KMS-11 (cell line): ENCODE data around the gene TSC22D1.

Experiments
- H2AFZ ChIP-seq: fragments of 200-600 bp; sonication (generic); 2 replicates; pipeline ENCODE4 v1.6.1; 2016; ENCODE audit warnings: antibody characterized with exemption, mixed run types, low read depth
- H3K27ac ChIP-seq: fragments of 200-600 bp; sonication (generic); 2 replicates; pipeline ENCODE4 v1.6.1; 2016; ENCODE audit warnings: mild to moderate bottlenecking, mixed run types
- H3K27me3 ChIP-seq: fragments of 200-600 bp; sonication (generic); 2 replicates; pipeline ENCODE4 v1.6.1; 2017; ENCODE audit warnings: mild to moderate bottlenecking, low read depth, mixed run types, moderate library complexity; ENCODE audit not compliant: insufficient read depth
- H3K36me3 ChIP-seq: fragments of 200-600 bp; sonication (generic); 2 replicates; pipeline ENCODE4 v1.6.1; 2017; ENCODE audit warnings: mild to moderate bottlenecking, mixed run types; ENCODE audit not compliant: insufficient read depth
- H3K4me1 ChIP-seq: fragments of 200-600 bp; sonication (generic); 2 replicates; pipeline ENCODE4 v1.6.1; 2016; ENCODE audit warnings: mild to moderate bottlenecking, low read depth, mixed run types; ENCODE audit not compliant: poor library complexity, severe bottlenecking
- H3K4me2 ChIP-seq: fragments of 200-600 bp; sonication (generic); 2 replicates; pipeline ENCODE4 v1.7.0; 2016; ENCODE audit warnings: mild to moderate bottlenecking, mixed run types
- H3K4me3 ChIP-seq: fragments of 200-600 bp; sonication (generic); IDR thresholded peaks from 2 replicates; pipeline ENCODE4 v1.6.1; 2017; ENCODE audit warnings: low read depth, low read length, mixed read lengths; ENCODE audit not compliant: insufficient read depth
- H3K79me2 ChIP-seq: fragments of 200-600 bp; sonication (generic); 2 replicates; pipeline ENCODE4 v1.6.1; 2016; ENCODE audit warnings: low read depth, mixed run types; ENCODE audit not compliant: insufficient read depth
- H3K9ac ChIP-seq: fragments of 200-600 bp; sonication (generic); 2 replicates; pipeline ENCODE4 v1.6.1; 2016; ENCODE audit warnings: mild to moderate bottlenecking, mixed run types
- H4K20me1 ChIP-seq: fragments of 200-600 bp; sonication (generic); 2 replicates; pipeline ENCODE4 v1.6.1; 2016; ENCODE audit warnings: mild to moderate bottlenecking, mixed run types; ENCODE audit not compliant: insufficient read depth
- TF ChIP-seq, protein P1 (sequence below): fragments of 200-600 bp; sonication (generic); conservative IDR thresholded peaks from 2 replicates; pipeline ENCODE4 v1.6.1; 2017; ENCODE audit warnings: low read depth, mild to moderate bottlenecking, antibody characterized with exemption, low read length, moderate library complexity, mixed read lengths

Gene TSC22D1

DNA sequence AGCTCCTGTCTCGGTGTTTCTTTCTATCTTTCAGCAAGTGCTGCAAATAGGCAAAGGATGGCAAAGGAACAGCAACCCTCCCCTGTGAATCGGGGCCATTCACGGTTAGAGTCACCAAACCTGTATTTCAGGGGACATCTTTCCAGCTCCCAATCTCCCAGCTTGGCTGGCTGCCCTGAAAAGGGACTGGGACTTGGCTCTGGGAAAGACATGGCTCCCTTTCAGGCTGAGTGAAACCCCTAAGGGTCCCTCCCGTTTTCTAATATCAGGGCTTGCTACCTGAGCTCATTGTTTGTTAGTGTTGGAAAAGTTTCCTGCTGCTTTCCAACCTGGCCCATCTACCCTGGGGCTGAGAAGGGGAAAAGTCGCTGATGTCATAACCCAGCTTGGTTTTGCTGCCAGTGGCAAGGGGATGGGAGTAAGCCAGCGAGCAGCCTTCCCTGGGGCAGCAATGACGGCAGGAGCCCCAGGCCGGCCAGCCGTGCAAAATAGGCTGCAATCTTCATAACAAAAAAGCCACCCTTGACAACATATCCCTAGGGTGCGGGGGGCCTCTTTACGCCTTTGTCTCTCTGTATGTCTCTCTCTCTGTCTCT lies 172.6 kb downstream of the TSC22D1 start:
- Histone ChIP-seq H3K27me3 (no peaks in the 10 kb centered on the region), H3K4me3 (no peak overlapping the region), H2AFZ (no peak overlapping the region), H3K36me3 (no peaks in the 10 kb centered on the region), H3K4me2 (no peak overlapping the region), H3K27ac (no peak overlapping the region), H4K20me1 (no peaks in the 10 kb centered on the region), H3K4me1 (no peaks in the 10 kb centered on the region), H3K9ac (no peak overlapping the region), H3K79me2 (no peaks in the 10 kb centered on the region)
- TF ChIP-seq, protein P1, sequence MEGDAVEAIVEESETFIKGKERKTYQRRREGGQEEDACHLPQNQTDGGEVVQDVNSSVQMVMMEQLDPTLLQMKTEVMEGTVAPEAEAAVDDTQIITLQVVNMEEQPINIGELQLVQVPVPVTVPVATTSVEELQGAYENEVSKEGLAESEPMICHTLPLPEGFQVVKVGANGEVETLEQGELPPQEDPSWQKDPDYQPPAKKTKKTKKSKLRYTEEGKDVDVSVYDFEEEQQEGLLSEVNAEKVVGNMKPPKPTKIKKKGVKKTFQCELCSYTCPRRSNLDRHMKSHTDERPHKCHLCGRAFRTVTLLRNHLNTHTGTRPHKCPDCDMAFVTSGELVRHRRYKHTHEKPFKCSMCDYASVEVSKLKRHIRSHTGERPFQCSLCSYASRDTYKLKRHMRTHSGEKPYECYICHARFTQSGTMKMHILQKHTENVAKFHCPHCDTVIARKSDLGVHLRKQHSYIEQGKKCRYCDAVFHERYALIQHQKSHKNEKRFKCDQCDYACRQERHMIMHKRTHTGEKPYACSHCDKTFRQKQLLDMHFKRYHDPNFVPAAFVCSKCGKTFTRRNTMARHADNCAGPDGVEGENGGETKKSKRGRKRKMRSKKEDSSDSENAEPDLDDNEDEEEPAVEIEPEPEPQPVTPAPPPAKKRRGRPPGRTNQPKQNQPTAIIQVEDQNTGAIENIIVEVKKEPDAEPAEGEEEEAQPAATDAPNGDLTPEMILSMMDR = no peak

DNA sequence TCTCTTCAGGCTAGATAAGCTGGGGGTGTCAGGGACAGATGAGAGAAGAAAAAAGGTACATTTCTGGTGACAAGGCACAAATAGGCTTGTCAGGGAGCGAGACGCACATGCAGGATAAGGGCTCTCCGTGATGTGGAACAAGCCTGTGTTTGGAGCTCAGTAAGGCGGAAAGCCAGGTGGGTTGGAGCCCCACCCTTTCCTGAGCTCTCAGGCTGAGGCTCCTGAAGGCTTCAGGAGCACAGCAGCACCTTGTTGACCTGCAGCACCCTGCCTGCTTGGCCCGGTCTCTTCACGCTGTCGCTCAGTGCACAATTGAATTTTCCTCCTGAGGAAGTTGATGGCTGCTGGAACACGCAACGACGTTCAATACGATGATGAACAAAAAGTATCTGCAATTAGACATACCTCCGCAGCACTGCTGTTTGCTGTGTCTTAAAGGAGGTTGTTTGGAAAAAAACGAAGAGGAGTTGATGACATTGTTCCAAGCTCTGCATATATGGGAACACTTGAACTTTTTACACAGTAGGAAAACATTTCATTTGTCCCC lies 173.2 kb downstream of the TSC22D1 start:
- Histone ChIP-seq H3K4me2 (no peak overlapping the region), H2AFZ (no peak overlapping the region), H3K79me2 (no peaks in the 10 kb centered on the region)

DNA sequence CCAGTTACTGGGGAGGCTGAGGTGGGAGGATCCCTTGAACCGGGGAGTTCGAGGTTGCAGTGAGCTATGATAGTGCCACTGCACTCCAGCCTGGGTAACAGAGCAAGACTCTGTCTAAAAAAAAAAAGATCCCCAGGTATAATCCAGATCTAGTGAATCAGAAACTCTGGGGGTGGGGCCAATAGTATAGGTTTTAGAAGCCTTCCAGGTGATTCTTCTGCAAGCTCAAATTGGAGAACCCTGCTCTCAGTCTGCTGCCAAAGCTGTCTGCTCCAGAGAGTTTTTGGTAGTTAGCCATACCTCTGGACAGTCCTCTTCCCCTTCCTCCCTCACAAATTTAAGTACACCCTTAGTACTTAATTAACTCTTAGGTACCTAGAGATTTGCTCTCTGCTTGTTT lies 174.6 kb downstream of the TSC22D1 start:
- no peaks in the 10 kb centered on the region for H3K79me2 ChIP-seq
- no peaks in the 10 kb centered on the region for H3K36me3 ChIP-seq
- no peaks in the 10 kb centered on the region for H3K27me3 ChIP-seq
- TF ChIP-seq, protein P1 = no peak
- no peaks in the 10 kb centered on the region for H3K4me1 ChIP-seq
- no peak overlapping the region for H3K4me2 ChIP-seq
- no peak overlapping the region for H3K9ac ChIP-seq
- no peak overlapping the region for H3K4me3 ChIP-seq
- H4K20me1 ChIP-seq = no peaks in the 10 kb centered on the region
- no peak overlapping the region for H3K27ac ChIP-seq
- no peak overlapping the region for H2AFZ ChIP-seq

More for the DNA sequence above, 173.2 kb downstream of the TSC22D1 start:
- Histone ChIP-seq H3K4me3 (no peak overlapping the region), H3K36me3 (no peaks in the 10 kb centered on the region), H3K27me3 (no peaks in the 10 kb centered on the region), H3K27ac (no peak overlapping the region), H3K4me1 (no peaks in the 10 kb centered on the region), H4K20me1 (no peaks in the 10 kb centered on the region), H3K9ac (no peak overlapping the region)
- TF ChIP-seq, protein P1 = no peak

DNA sequence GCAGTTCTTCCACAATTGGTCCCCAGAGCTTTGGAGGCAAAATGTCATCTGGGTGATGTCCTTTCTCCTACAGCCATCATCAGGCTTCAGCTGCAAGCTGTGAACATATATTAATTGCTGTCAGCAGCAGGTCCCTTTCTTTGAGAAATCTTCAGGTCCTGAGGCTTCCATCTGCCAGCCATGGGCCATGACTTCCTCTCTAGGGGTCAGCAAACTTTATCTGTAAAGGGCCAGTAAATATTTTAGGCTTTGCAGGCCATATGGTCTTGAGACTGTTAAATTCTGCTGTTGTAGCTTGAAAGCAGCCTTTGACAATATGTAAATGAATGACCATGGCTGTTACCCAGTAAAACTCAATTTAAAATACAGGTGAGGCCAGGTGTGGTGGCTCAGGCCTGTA lies 175.4 kb downstream of the TSC22D1 start:
- Histone ChIP-seq H2AFZ (no peak overlapping the region), H3K4me3 (no peak overlapping the region), H3K4me1 (no peaks in the 10 kb centered on the region), H3K36me3 (no peaks in the 10 kb centered on the region), H3K27me3 (no peaks in the 10 kb centered on the region), H4K20me1 (no peaks in the 10 kb centered on the region), H3K79me2 (no peaks in the 10 kb centered on the region), H3K27ac (no peak overlapping the region), H3K4me2 (no peak overlapping the region), H3K9ac (no peak overlapping the region)
- TF ChIP-seq, protein P1 = no peak
